OCI-LY7 (cell line): ENCODE results near the gene SERPINA3.

Experiments
- EZH2phosphoT487 ChIP-seq: fragments of 200-600 bp; sonication (generic); IDR thresholded peaks from 2 replicates; pipeline ENCODE4 v1.6.1; 2018; ENCODE audit warnings: low read depth, borderline replicate concordance, mild to moderate bottlenecking, mixed run types, antibody characterized with exemption, low read length, moderate library complexity, mixed read lengths
- TF ChIP-seq, protein P1 (sequence below): fragments of 200-600 bp; sonication (generic); conservative IDR thresholded peaks from 2 replicates; pipeline ENCODE4 v1.5.1; 2014; ENCODE audit warnings: mild to moderate bottlenecking, antibody characterized with exemption, low read length, moderate library complexity, mixed read lengths

DNA sequence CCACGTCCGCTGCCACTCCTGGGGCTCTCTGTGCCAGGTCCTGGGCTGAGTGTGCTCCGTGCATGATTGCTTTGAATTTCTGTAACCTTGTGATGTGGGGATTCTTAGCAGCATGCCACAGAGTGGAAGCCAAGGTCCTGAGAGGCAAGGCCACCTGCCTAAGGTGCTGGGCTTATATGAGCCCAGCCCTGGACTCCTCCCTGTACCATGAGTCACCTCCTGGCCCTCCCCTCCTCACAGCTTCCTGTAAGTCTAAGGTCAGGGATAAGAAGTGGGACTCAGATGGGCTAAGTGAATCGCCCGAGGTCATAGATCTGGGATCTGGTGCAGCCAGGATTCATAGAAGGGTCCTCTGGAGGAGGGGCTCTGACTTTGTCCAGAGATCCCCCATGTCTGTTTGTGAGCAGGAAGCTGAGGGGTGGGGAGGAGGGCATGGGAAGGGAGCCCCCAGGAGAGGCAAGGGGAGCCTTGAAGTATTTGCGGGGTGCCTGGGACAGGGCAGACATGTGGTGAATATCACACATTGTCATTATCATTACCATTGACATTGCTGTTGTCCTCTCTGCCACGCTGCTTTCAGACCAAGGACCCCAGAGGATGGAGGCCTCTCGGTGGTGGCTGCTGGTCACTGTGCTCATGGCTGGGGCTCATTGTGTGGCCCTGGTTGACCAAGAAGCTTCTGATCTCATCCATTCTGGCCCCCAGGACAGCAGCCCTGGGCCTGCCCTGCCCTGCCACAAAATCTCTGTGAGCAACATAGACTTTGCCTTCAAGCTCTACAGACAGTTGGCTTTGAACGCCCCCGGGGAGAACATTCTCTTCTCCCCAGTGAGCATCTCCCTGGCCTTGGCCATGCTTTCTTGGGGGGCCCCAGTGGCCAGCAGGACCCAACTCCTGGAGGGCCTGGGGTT is 28.8 kb downstream of the SERPINA3 start:
- TF ChIP-seq, protein P1, sequence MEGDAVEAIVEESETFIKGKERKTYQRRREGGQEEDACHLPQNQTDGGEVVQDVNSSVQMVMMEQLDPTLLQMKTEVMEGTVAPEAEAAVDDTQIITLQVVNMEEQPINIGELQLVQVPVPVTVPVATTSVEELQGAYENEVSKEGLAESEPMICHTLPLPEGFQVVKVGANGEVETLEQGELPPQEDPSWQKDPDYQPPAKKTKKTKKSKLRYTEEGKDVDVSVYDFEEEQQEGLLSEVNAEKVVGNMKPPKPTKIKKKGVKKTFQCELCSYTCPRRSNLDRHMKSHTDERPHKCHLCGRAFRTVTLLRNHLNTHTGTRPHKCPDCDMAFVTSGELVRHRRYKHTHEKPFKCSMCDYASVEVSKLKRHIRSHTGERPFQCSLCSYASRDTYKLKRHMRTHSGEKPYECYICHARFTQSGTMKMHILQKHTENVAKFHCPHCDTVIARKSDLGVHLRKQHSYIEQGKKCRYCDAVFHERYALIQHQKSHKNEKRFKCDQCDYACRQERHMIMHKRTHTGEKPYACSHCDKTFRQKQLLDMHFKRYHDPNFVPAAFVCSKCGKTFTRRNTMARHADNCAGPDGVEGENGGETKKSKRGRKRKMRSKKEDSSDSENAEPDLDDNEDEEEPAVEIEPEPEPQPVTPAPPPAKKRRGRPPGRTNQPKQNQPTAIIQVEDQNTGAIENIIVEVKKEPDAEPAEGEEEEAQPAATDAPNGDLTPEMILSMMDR = no peak
- no peak for TF ChIP-seq EZH2phosphoT487
